Endothelial cell (in vitro differentiated cells): ENCODE data around the gene MCRS1. TPM values are rescaled to one million over a fixed set of nuclear protein-coding genes. Genes with fewer than 3 reads are reported as not detected.
A peak's percentile ranks its signal among the peaks of the same experiment; 100 is the strongest.

ENCODE experiments used
- DNase-seq: peaks from one replicate; pipeline ENCODE4 v3.0.0; 2021; ENCODE audit warnings: low spot score
- H3K27ac Mint-ChIP-seq: one replicate; pipeline ENCODE4 v1.8.0; 2021; ENCODE audit warnings: mixed read lengths, inconsistent platforms; ENCODE audit not compliant: unreplicated experiment
- H3K27me3 Mint-ChIP-seq: one replicate; pipeline ENCODE4 v1.8.0; 2021; ENCODE audit warnings: mild to moderate bottlenecking, moderate library complexity, mixed read lengths, inconsistent platforms; ENCODE audit not compliant: unreplicated experiment
- H3K36me3 Mint-ChIP-seq: one replicate; pipeline ENCODE4 v1.8.0; 2021; ENCODE audit warnings: mild to moderate bottlenecking, low read depth, mixed read lengths, inconsistent platforms; ENCODE audit not compliant: unreplicated experiment
- H3K4me1 Mint-ChIP-seq: one replicate; pipeline ENCODE4 v1.8.0; 2021; ENCODE audit warnings: mild to moderate bottlenecking, mixed read lengths, inconsistent platforms; ENCODE audit not compliant: unreplicated experiment
- H3K4me3 Mint-ChIP-seq: one replicate; pipeline ENCODE4 v1.8.0; 2021; ENCODE audit warnings: mild to moderate bottlenecking, mixed read lengths, inconsistent platforms; ENCODE audit not compliant: unreplicated experiment
- H3K9me3 Mint-ChIP-seq: one replicate; pipeline ENCODE4 v1.8.0; 2021; ENCODE audit warnings: mixed read lengths, inconsistent platforms; ENCODE audit not compliant: unreplicated experiment
- total RNA-seq: library from RNA; stranded (reverse); fragmentation: NEBNext Ultra II Directional; extraction: Animal tissue kit (Norgen Biotek cat#: 25700); gene quantifications from one replicate; pipeline ENCODE4 v1.2.1, GENCODE V29; 2021; ENCODE audit not compliant: unreplicated experiment
- TF ChIP-seq, protein P1 (sequence below): fragments of 200-600 bp; sonication (generic); IDR thresholded peaks from one replicate; pipeline ENCODE4 v1.5.0; 2021; ENCODE audit warnings: antibody characterized with exemption; ENCODE audit not compliant: unreplicated experiment

MCRS1 gene
- total RNA-seq, 1 donor from 2014 or later: 60.8 TPM

GRCh38 chr12:49580572-49581535 lies 12.9 kb upstream of the MCRS1 start:
- TF ChIP-seq, protein P1, sequence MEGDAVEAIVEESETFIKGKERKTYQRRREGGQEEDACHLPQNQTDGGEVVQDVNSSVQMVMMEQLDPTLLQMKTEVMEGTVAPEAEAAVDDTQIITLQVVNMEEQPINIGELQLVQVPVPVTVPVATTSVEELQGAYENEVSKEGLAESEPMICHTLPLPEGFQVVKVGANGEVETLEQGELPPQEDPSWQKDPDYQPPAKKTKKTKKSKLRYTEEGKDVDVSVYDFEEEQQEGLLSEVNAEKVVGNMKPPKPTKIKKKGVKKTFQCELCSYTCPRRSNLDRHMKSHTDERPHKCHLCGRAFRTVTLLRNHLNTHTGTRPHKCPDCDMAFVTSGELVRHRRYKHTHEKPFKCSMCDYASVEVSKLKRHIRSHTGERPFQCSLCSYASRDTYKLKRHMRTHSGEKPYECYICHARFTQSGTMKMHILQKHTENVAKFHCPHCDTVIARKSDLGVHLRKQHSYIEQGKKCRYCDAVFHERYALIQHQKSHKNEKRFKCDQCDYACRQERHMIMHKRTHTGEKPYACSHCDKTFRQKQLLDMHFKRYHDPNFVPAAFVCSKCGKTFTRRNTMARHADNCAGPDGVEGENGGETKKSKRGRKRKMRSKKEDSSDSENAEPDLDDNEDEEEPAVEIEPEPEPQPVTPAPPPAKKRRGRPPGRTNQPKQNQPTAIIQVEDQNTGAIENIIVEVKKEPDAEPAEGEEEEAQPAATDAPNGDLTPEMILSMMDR: peak; percentile 51
- no peaks in the 10 kb centered on the region for H3K9me3 Mint-ChIP-seq
- H3K27ac Mint-ChIP-seq: no peak overlapping the region
- peaks cover 14% of the 10 kb centered on the region for H3K4me1 Mint-ChIP-seq
- H3K27me3 Mint-ChIP-seq: peaks cover 12% of the 10 kb centered on the region
- peak; percentile 85 for DNase-seq
- H3K36me3 Mint-ChIP-seq: peaks cover 31% of the 10 kb centered on the region
- H3K4me3 Mint-ChIP-seq: no peak overlapping the region

DNA sequence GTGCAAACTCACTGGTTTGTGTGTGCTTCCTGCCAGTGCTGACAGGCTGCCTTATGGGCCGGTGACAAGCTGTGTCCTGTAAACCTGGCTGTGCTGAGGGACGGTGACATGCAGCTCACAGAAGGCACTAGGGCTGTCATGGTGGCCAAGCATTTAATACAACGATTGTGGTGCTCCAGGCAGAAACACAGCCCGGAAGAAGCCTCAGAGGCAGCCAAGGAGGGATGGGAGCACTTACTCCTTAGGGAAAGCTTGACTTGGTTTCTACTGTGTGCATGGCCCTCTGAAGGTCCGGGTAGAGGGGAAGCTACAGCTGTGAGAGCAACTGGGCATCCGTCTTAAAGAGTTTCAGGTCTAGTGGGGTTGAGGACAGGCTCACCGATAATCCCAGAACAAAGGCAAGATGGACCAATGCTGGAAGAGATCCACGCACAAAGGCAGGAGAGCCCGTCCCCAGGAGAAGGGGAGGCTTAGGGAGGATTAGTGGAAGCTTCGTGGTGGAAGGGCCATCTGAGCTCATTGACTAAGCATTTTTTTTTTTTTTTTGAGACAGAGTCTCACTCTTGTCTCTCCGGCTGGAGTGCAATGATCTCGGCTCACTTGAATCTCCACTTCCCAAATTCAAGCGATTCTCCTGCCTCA lies 10.7 kb upstream of the MCRS1 start:
- Mint-ChIP-seq H3K4me3 (no peak overlapping the region), H3K36me3 (peaks cover 33% of the 10 kb centered on the region), H3K9me3 (no peaks in the 10 kb centered on the region), H3K27me3 (peaks cover 10% of the 10 kb centered on the region), H3K27ac (no peak overlapping the region), H3K4me1 (peaks cover 8% of the 10 kb centered on the region)
- TF ChIP-seq, protein P1: no peak
- no peak for DNase-seq

DNA sequence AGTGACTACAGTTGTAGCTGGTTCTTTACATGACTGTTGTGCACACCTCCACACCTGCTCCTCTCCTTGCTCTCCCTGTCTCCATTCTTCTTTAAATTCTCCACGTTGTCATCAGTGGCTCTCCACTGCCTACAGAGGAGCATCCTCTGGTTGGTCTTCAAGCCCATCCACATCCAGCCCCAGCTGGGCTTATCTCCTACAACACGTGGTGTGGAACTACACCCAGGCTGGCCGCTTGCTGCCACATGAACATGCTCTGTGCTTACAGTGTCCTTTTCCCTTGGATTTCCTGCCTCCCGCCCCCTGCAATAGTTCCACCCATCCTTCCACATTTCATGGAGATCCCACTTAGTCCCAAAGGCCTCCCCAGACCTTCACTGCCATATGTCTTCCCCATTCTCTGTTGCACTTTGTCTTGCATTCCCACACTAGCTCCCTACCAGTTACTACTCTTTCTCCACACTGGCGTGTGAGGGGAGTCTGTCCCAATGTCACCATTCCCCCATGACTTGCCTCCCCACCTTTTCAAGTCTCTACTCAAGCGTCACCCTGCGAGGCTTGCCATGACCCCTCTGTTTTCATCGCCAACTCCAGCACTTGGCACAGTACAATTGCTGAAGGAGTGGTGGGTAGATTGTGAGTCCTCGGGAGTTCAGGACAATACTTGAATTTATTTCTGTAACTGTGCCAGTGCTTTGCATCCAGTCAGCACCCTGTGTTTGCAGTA lies 9.8 kb upstream of the MCRS1 start:
- Mint-ChIP-seq H3K27me3 (peaks cover 10% of the 10 kb centered on the region), H3K27ac (no peak overlapping the region), H3K36me3 (peaks cover 28% of the 10 kb centered on the region), H3K4me1 (peaks cover 8% of the 10 kb centered on the region), H3K4me3 (peak overlapping the region; percentile 24), H3K9me3 (no peaks in the 10 kb centered on the region)
- TF ChIP-seq, protein P1: no peak
- DNase-seq: no peak

- Mint-ChIP-seq H3K4me1 (peaks cover 24% of the 10 kb centered on the region), H3K4me3 (peak overlapping the region; percentile 98), H3K9me3 (no peaks in the 10 kb centered on the region), H3K27me3 (peaks cover 7% of the 10 kb centered on the region), H3K27ac (peak overlapping the region; percentile 98), H3K36me3 (peaks cover 3% of the 10 kb centered on the region)
- no peak for DNase-seq
- TF ChIP-seq, protein P1: no peak
Observed at GRCh38 chr12:49568442-49569162, 660 bp upstream of the MCRS1 start.
